B cell (primary cell): ENCODE results near the gene TWIST2. TPM values are rescaled to one million over a fixed set of nuclear protein-coding genes. Genes with fewer than 3 reads are reported as not detected.

ENCODE experiments used
- ATAC-seq: fragments of 200-7000 bp; cut with Tn5 transposase; one replicate; pipeline ENCODE4 v1.10.0; 2021; ENCODE audit warnings: low read depth, mild to moderate bottlenecking, moderate number of reproducible peaks, moderate library complexity
- CTCF ChIA-PET: fragments of 350-600 bp; sonication (Branson Sonifier 250); formaldehyde crosslinking; loops from one replicate; lab custom pipeline; 2021; ENCODE audit warnings: antibody characterized with exemption, inconsistent platforms; lab: Charles Lee
- POLR2A ChIA-PET: fragments of 350-600 bp; sonication (Branson Sonifier 250); formaldehyde crosslinking; loops from one replicate; lab custom pipeline; 2021; ENCODE audit warnings: antibody characterized with exemption; lab: Charles Lee
- DNase-seq: peaks from one replicate; pipeline ENCODE4 v3.0.0; 2013
- H2AFZ ChIP-seq: 2 replicates; pipeline ENCODE4 v1.6.1; 2012; ENCODE audit warnings: mild to moderate bottlenecking, low read depth, low read length; ENCODE audit not compliant: insufficient read depth, poor library complexity, severe bottlenecking
- H3K27ac ChIP-seq, 2 donors: 1 replicate in 1 of 2; 2 replicates in 1 of 2; pipeline ENCODE4 v1.5.1; 2012 to 2013; ENCODE audit warnings: low read length in 2 of 2, mild to moderate bottlenecking in 2 of 2, moderate library complexity in 1 of 2
- H3K27me3 ChIP-seq, 4 experiments: fragments of 200-600 bp in 1 of 4; sonication (generic) in 1 of 4; replicated peaks in 1 of 4; 1 replicate in 2 of 4; 2 replicates in 2 of 4; pipeline versions ENCODE4 v1.6.1 to v1.7.0; 2013 to 2016; ENCODE audit warnings: low read length in 3 of 4, mild to moderate bottlenecking in 2 of 4, mixed read lengths in 1 of 4, moderate library complexity in 1 of 4; ENCODE audit not compliant: insufficient read depth in 4 of 4, control insufficient read depth in 3 of 4; ENCODE audit errors: control extremely low read depth in 1 of 4
- H3K36me3 ChIP-seq, 2 experiments: replicated peaks in 1 of 2; 1 replicate in 1 of 2; 2 replicates in 1 of 2; pipeline versions ENCODE4 v1.6.1 to v1.7.1; 2013; ENCODE audit warnings: low read length in 1 of 2; ENCODE audit not compliant: insufficient read depth in 2 of 2, control insufficient read depth in 1 of 2; ENCODE audit errors: control extremely low read depth in 1 of 2, extremely low read depth in 1 of 2
- H3K4me1 ChIP-seq, 2 donors: fragments of 200-600 bp in 1 of 2; sonication (generic) in 1 of 2; 1 replicate in 1 of 2; 2 replicates in 1 of 2; pipeline versions ENCODE4 v1.5.1 to v1.6.1; 2013 to 2017; ENCODE audit warnings: low read length in 2 of 2; ENCODE audit not compliant: control insufficient read depth in 2 of 2, insufficient read depth in 2 of 2
- H3K4me2 ChIP-seq: replicated peaks from 2 replicates; pipeline ENCODE3; 2012; ENCODE audit warnings: mild to moderate bottlenecking, low read depth, low read length; ENCODE audit not compliant: poor library complexity, severe bottlenecking
- H3K4me3 ChIP-seq, 5 experiments: fragments of 200-600 bp in 1 of 5; sonication (generic) in 1 of 5; 1 replicate in 3 of 5; 2 replicates in 2 of 5; pipeline versions ENCODE4 v1.5.1 to v1.7.0; 2011 to 2016; ENCODE audit warnings: low read length in 4 of 5, mild to moderate bottlenecking in 4 of 5, low read depth in 2 of 5, control low read depth in 1 of 5, moderate library complexity in 1 of 5; ENCODE audit not compliant: insufficient read depth in 1 of 5; ENCODE audit errors: control extremely low read depth in 1 of 5, extremely low read depth in 1 of 5
- H3K79me2 ChIP-seq: fragments of 200-600 bp; sonication (generic); one replicate; pipeline ENCODE4 v1.6.0; 2016; ENCODE audit warnings: low read length; ENCODE audit not compliant: control insufficient read depth, insufficient read depth
- H3K9ac ChIP-seq: fragments of 200-600 bp; sonication (generic); 2 replicates; pipeline ENCODE4 v1.6.1; 2017; ENCODE audit warnings: mild to moderate bottlenecking, low read length, moderate library complexity
- H3K9me3 ChIP-seq, 3 donors: one replicate each; pipeline versions ENCODE4 v1.6.1 to v1.7.1; 2013; ENCODE audit warnings: low read length in 2 of 3; ENCODE audit not compliant: control insufficient read depth in 2 of 3, insufficient read depth in 1 of 3; ENCODE audit errors: control extremely low read depth in 1 of 3
- H4K20me1 ChIP-seq: 2 replicates; pipeline ENCODE4 v1.6.0; 2012; ENCODE audit warnings: mild to moderate bottlenecking, low read length; ENCODE audit not compliant: insufficient read depth, control insufficient read depth, poor library complexity, severe bottlenecking
- H3K27ac Mint-ChIP-seq: one replicate; pipeline ENCODE4 v1.8.0; 2021; ENCODE audit warnings: mixed read lengths
- H3K27me3 Mint-ChIP-seq: one replicate; pipeline ENCODE4 v1.8.0; 2021; ENCODE audit warnings: mixed read lengths
- H3K4me1 Mint-ChIP-seq: one replicate; pipeline ENCODE4 v1.8.0; 2021; ENCODE audit warnings: mixed read lengths
- H3K4me3 Mint-ChIP-seq: one replicate; pipeline ENCODE4 v1.8.0; 2021; ENCODE audit warnings: mixed read lengths
- H3K9me3 Mint-ChIP-seq: one replicate; pipeline ENCODE4 v1.8.0; 2022; ENCODE audit warnings: mixed read lengths; ENCODE audit not compliant: insufficient read depth
- CTCF ChIP-seq: fragments of 200-600 bp; IDR thresholded peaks from one replicate; pipeline ENCODE4 v1.8.0; 2022; ENCODE audit warnings: antibody characterized with exemption, mild to moderate bottlenecking
- EZH2 ChIP-seq: IDR thresholded peaks from 2 replicates; pipeline ENCODE4 v1.6.1; 2012; ENCODE audit warnings: borderline replicate concordance, low read depth, mild to moderate bottlenecking, moderate library complexity, low read length; ENCODE audit not compliant: insufficient read depth, poor library complexity, severe bottlenecking
- WGBS: methylation state at CpG from one replicate; pipeline ENCODE4 v1.1.5; 2013; ENCODE audit warnings: missing lambda C conversion rate; ENCODE audit not compliant: insufficient coverage; 5-methylcytosine and 5-hydroxymethylcytosine counted together
- intact Hi-C: fragments of 100-400 bp; cut with micrococcal nuclease; formaldehyde crosslinking; loops from one replicate; pipeline ENCODE4 v1.10.0; 2022
- polyA plus RNA-seq: library from polyadenylated mRNA; depleted of rRNA; stranded (reverse); fragments of >200 nt; gene quantifications from 2 replicates; pipeline ENCODE4 v1.2.3, GENCODE V29; 2012
- total RNA-seq, 2 donors: library from RNA; stranded (reverse); fragments of 120-200 nt in 1 of 2; gene quantifications; 1 replicate in 1 of 2; 2 replicates in 1 of 2; pipeline versions ENCODE4 v1.2.3 to v1.2.4, GENCODE V29; 2013 to 2022

The TWIST2 gene
- total and polyA plus RNA-seq, 2 donors (not counting 1 experiment from before 2014, with no cell fraction given): 0.07 TPM; not detected in 1

DNA sequence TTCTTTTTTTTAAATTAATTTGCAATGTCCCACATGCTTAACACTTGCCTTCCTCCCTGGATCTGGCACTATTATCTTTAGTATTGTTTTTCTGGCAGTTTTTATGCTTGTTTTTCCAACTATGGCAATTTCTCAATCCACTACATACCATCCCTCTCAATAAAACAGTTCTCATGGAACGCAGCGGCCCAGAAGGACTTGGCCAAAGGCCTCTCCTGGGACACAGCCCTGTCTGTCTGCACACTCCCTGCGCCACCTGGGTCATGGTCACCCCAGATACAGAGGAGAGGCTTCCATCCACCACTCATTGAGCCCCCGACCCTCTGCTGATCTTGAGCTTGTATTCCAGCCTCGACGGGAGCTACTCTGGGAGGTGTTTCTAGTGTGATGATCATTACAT lies 91.2 kb downstream of the TWIST2 start:
- peaks cover 12% of the 10 kb centered on the region for H3K27me3 Mint-ChIP-seq

More for the DNA sequence above, 91.2 kb downstream of the TWIST2 start:
- H3K36me3 ChIP-seq: no peaks in the 10 kb centered on the region
- Mint-ChIP-seq H3K27ac (no peak overlapping the region), H3K4me1 (no peaks in the 10 kb centered on the region), H3K4me3 (no peak overlapping the region), H3K9me3 (no peaks in the 10 kb centered on the region)
- H3K9ac ChIP-seq: no peak overlapping the region
- CTCF ChIA-PET: no interaction called here
- DNase-seq: no peak
- no peaks in the 10 kb centered on the region for H4K20me1 ChIP-seq
- H3K4me2 ChIP-seq: no peak overlapping the region
- intact Hi-C loops: no loop called here
- H3K9me3 ChIP-seq: peaks cover 0 to 4% (median 0%) of the 10 kb centered on the region in 3 donors
- H3K4me3 ChIP-seq: no peak overlapping the region
- H2AFZ ChIP-seq: no peak overlapping the region
- TF ChIP-seq CTCF: no peak
- TF ChIP-seq EZH2: no peak
- no peaks in the 10 kb centered on the region for H3K79me2 ChIP-seq
- H3K27me3 ChIP-seq: no peaks in the 10 kb centered on the region
- WGBS: 100% methylated on average over 3 of the region's 6 CpGs
- no peaks in the 10 kb centered on the region for H3K4me1 ChIP-seq
- ATAC-seq: no peak
- POLR2A ChIA-PET: no interaction called here
- H3K27ac ChIP-seq: no peak overlapping the region
